K562 (cell line): ENCODE measurements around the gene IBTK. TPM values are rescaled to one million over a fixed set of nuclear protein-coding genes. Genes with fewer than 3 reads are reported as not detected.
A peak's percentile ranks its signal among the peaks of the same experiment; 100 is the strongest.

Source experiments
- ATAC-seq: fragments of 200-7000 bp; cut with Tn5 transposase; 3 replicates; pipeline ENCODE4 v1.9.1; 2020; ENCODE audit warnings: moderate library complexity
- BruUV-seq: library from RNA; stranded (reverse); fragments of 400-500 nt; replicated peaks from 2 replicates; lab custom pipeline; 2021; lab: Mats Ljungman, UMichigan
- CTCF ChIA-PET: fragments of 300-600 bp; formaldehyde crosslinking; extraction: SDS; loops from one replicate; lab custom pipeline; 2021; ENCODE audit warnings: low intra/inter-chr PET ratio; lab: Yijun Ruan, JAX
- POLR2A ChIA-PET: fragments of 300-600, 350-650 bp; sonication (Branson Sonifier 250); formaldehyde crosslinking; extraction: SDS; loops from one replicate; lab custom pipeline; 2021; ENCODE audit warnings: antibody characterized with exemption, inconsistent platforms; lab: Yijun Ruan, JAX
- DNase-seq, 4 experiments: peaks; one replicate each; pipeline versions ENCODE4 v3.0.0 to v3.0.0-alpha.2; 2011 to 2018; ENCODE audit warnings: low spot score in 3 of 4, mixed read lengths in 3 of 4; ENCODE audit errors: extremely low read depth in 1 of 4
- FAIRE-seq: peaks from 2 replicates; lab custom pipeline; 2011; peaks lifted over from hg19 to GRCh38; lab: Jason Lieb, UNC
- H2AFZ ChIP-seq: 2 replicates; pipeline ENCODE4 v1.6.0; 2011; ENCODE audit warnings: low read depth, low read length, control low read depth, inconsistent platforms
- H3K27ac ChIP-seq: fragments of 200-600 bp; 3 replicates; pipeline ENCODE4 v1.8.0; 2011; ENCODE audit warnings: low read depth, mild to moderate bottlenecking, control low read depth, inconsistent platforms, low read length, moderate library complexity, mixed read lengths; ENCODE audit errors: extremely low read depth
- H3K27me3 ChIP-seq, 2 experiments: fragments of 300-600 bp in 1 of 2; 2 replicates in 1 of 2; 3 replicates in 1 of 2; pipeline versions ENCODE4 v1.6.0 to v1.8.0; 2011; ENCODE audit warnings: inconsistent platforms in 2 of 2, low read length in 2 of 2, mild to moderate bottlenecking in 1 of 2, mixed read lengths in 1 of 2, moderate library complexity in 1 of 2; ENCODE audit not compliant: control insufficient read depth in 2 of 2, insufficient read depth in 2 of 2
- H3K36me3 ChIP-seq: fragments of 300-600 bp; 3 replicates; pipeline ENCODE4 v1.8.0; 2011; ENCODE audit warnings: mild to moderate bottlenecking, low read length, inconsistent platforms; ENCODE audit not compliant: control insufficient read depth, insufficient read depth
- H3K4me1 ChIP-seq, 2 experiments: fragments of 200-600 bp in 1 of 2; replicated peaks in 1 of 2; 2 replicates in 1 of 2; 3 replicates in 1 of 2; pipeline versions ENCODE4 v1.5.1 to v1.8.0; 2011; ENCODE audit warnings: inconsistent platforms in 2 of 2, low read length in 2 of 2, mild to moderate bottlenecking in 1 of 2, mixed read lengths in 1 of 2, moderate library complexity in 1 of 2; ENCODE audit not compliant: control insufficient read depth in 2 of 2, insufficient read depth in 2 of 2
- H3K4me2 ChIP-seq: 2 replicates; pipeline ENCODE4 v1.6.1; 2011; ENCODE audit warnings: low read length, control low read depth, inconsistent platforms, mixed read lengths; ENCODE audit not compliant: insufficient read depth
- H3K4me3 ChIP-seq: fragments of 200-600 bp; sonication (generic), shearing (Covaris generic); 2 replicates; pipeline ENCODE4 v1.5.1; 2016; ENCODE audit warnings: control low read depth, inconsistent platforms
- H3K79me2 ChIP-seq: fragments of 200-600 bp; 3 replicates; pipeline ENCODE4 v1.8.0; 2011; ENCODE audit warnings: low read length, inconsistent platforms; ENCODE audit not compliant: control insufficient read depth, insufficient read depth
- H3K9ac ChIP-seq, 2 experiments: 2 replicates each; pipeline versions ENCODE4 v1.6.0 to v1.6.1; 2011; ENCODE audit warnings: low read depth in 2 of 2, low read length in 2 of 2, control low read depth in 1 of 2, inconsistent platforms in 1 of 2, mild to moderate bottlenecking in 1 of 2, mixed read lengths in 1 of 2; ENCODE audit not compliant: insufficient read depth in 1 of 2
- H3K9me1 ChIP-seq: one replicate; pipeline ENCODE4 v1.6.0; 2011; ENCODE audit warnings: inconsistent platforms, mild to moderate bottlenecking, low read length, moderate library complexity; ENCODE audit not compliant: control insufficient read depth, insufficient read depth
- H3K9me3 ChIP-seq: replicated peaks from 2 replicates; pipeline ENCODE4 v1.5.1; 2011; ENCODE audit warnings: low read depth, low read length, inconsistent platforms; ENCODE audit not compliant: control insufficient read depth, insufficient read depth
- H4K20me1 ChIP-seq: replicated peaks from 2 replicates; pipeline ENCODE4 v1.6.1; 2011; ENCODE audit warnings: low read length, inconsistent platforms, mixed read lengths; ENCODE audit not compliant: control insufficient read depth, insufficient read depth
- ADNP ChIP-seq: fragments of 200-800 bp; sonication (Bioruptor generic); IDR thresholded peaks from 2 replicates; pipeline ENCODE4 v1.6.1; 2016; ENCODE audit warnings: missing genetic modification characterization, missing compliant biosample characterization
- ARHGAP35 ChIP-seq: fragments of 450-650 bp; IDR thresholded peaks from 2 replicates; pipeline ENCODE4 v1.6.1; 2018; ENCODE audit not compliant: partially characterized antibody
- ASH1L ChIP-seq: fragments of 450-650 bp; IDR thresholded peaks from 2 replicates; pipeline ENCODE4 v1.6.1; 2018; ENCODE audit warnings: borderline replicate concordance, mild to moderate bottlenecking, low read depth; ENCODE audit not compliant: partially characterized antibody
- CBX1 ChIP-seq: sonication (generic); IDR thresholded peaks from 2 replicates; pipeline ENCODE4 v1.6.1; 2016; ENCODE audit warnings: antibody characterized with exemption, low read depth, mild to moderate bottlenecking
- CCNT2 ChIP-seq: IDR thresholded peaks from 2 replicates; pipeline ENCODE4 v1.6.1; 2011; ENCODE audit warnings: borderline replicate concordance, low read depth, mild to moderate bottlenecking, moderate library complexity, mixed read lengths, low read length; ENCODE audit not compliant: insufficient read length; ENCODE audit errors: extremely low read depth
- EGR1 ChIP-seq: fragments of 450-650 bp; conservative IDR thresholded peaks from 2 replicates; pipeline ENCODE4 v1.6.1; 2017; ENCODE audit warnings: mild to moderate bottlenecking
- ELK1 ChIP-seq: sonication (generic); formaldehyde crosslinking; IDR thresholded peaks from 2 replicates; pipeline ENCODE4 v1.8.1; 2022; ENCODE audit warnings: missing genetic modification reagents
- HDGF ChIP-seq: fragments of 450-650 bp; IDR thresholded peaks from 2 replicates; pipeline ENCODE4 v1.6.1; 2016
- HES1 ChIP-seq: fragments of 450-650 bp; IDR thresholded peaks from 2 replicates; pipeline ENCODE4 v1.6.1; 2016; ENCODE audit warnings: low read depth, mild to moderate bottlenecking, moderate library complexity
- MYNN ChIP-seq, 2 experiments: sonication (generic); formaldehyde crosslinking in 1 of 2; IDR thresholded peaks; 2 replicates each; pipeline versions ENCODE4 v1.5.0 to v1.6.1; 2016 to 2020; ENCODE audit warnings: antibody characterized with exemption in 1 of 2, missing genetic modification reagents in 1 of 2
- SOX6 ChIP-seq: fragments of 450-650 bp; IDR thresholded peaks from 2 replicates; pipeline ENCODE4 v1.6.1; 2014; ENCODE audit warnings: mild to moderate bottlenecking
- TCF15 ChIP-seq: fragments of 250-450 bp; sonication (Bioruptor Pico); IDR thresholded peaks from 2 replicates; pipeline ENCODE4 v1.8.0; 2022; ENCODE audit warnings: moderate library complexity, mild to moderate bottlenecking, inconsistent platforms
- TSHZ1 ChIP-seq: fragments of 250-450 bp; sonication (Bioruptor Pico); IDR thresholded peaks from 2 replicates; pipeline ENCODE4 v1.4.0; 2020; ENCODE audit warnings: mild to moderate bottlenecking, moderate library complexity
- ZC3H8 ChIP-seq: fragments of 450-650 bp; IDR thresholded peaks from 2 replicates; pipeline ENCODE4 v1.6.1; 2017
- ZNF384 ChIP-seq: IDR thresholded peaks from 2 replicates; pipeline ENCODE4 v1.6.1; 2012; ENCODE audit warnings: low read depth, low read length, improper control_type of control experiment
- ZNF431 ChIP-seq: sonication (generic); formaldehyde crosslinking; IDR thresholded peaks from 2 replicates; pipeline ENCODE4 v1.8.0; 2022; ENCODE audit warnings: mild to moderate bottlenecking, missing genetic modification reagents
- ZNF707 ChIP-seq: fragments of 250-450 bp; sonication (Bioruptor Pico); conservative IDR thresholded peaks from 2 replicates; pipeline ENCODE4 v1.8.0; 2022; ENCODE audit warnings: inconsistent platforms, mild to moderate bottlenecking, moderate library complexity
- WGBS: fragments of 100-300 bp; shearing (Covaris generic); methylation state at CpG from one replicate; pipeline ENCODE4 v1.1.6; 2016; ENCODE audit warnings: low coverage, mixed read lengths; ENCODE audit not compliant: insufficient coverage; ENCODE audit errors: missing lambda C conversion rate; 5-methylcytosine and 5-hydroxymethylcytosine counted together
- in situ Hi-C: fragments of 300-500 bp; cut with MboI; formaldehyde crosslinking; loops from 4 replicates; pipeline ENCODE4 v1.15.0; 2018; ENCODE audit warnings: inconsistent platforms, mixed read lengths
- intact Hi-C: fragments of 100-400 bp; cut with micrococcal nuclease; formaldehyde crosslinking; loops from 2 replicates; pipeline ENCODE4 v1.14.2; 2022
- polyA plus RNA-seq, 8 experiments: library from polyadenylated mRNA; depleted of rRNA in 4 of 8; stranded (reverse) in 5 of 8; unstranded in 3 of 8; fragments of >200 nt; fragmentation: Nextera tagmentation in 2 of 8; fragmentation: Illumina TruSeq in 1 of 8; extraction: Ambion mirVana in 2 of 8; extraction: Trizol in 1 of 8; gene quantifications; 2 replicates each; pipeline versions ENCODE4 v1.2.1 to v1.2.3, GENCODE V29; 2011 to 2014; ENCODE audit warnings: inconsistent platforms in 1 of 8, missing spikeins in 1 of 8
- total RNA-seq, 7 experiments: library from RNA; depleted of rRNA in 6 of 7; stranded (reverse); fragments of >200 nt in 6 of 7; fragmentation: Illumina TruSeq in 2 of 7; extraction: Trizol in 2 of 7; gene quantifications; 2 replicates each; pipeline versions ENCODE4 v1.2.1 to v1.2.3, GENCODE V29; 2011 to 2021; ENCODE audit warnings: low replicate concordance in 1 of 7

IBTK gene
- total and polyA plus RNA-seq, 9 of the 15 experiments (the other 6 are each of a cell fraction or from before 2014, with no cell fraction given), result 13.2 to 36.4 (median 21.8) TPM

GRCh38 chr6:82246370-82246769, 1.2 kb downstream of the IBTK start:
- Histone ChIP-seq H3K9ac (peak overlapping the region; percentile 2 to 87; a peak in 3 of 4 replicates), H4K20me1 (no peaks in the 10 kb centered on the region), H3K9me3 (0 out of 2 replicates have a peak, but pooled peaks cover 1% of the 10 kb centered on the region), H3K4me3 (peak overlapping the region; percentile 83), H3K27me3 (no peaks in the 10 kb centered on the region), H3K4me2 (peak overlapping the region; percentile 97), H3K36me3 (peaks cover 16% of the 10 kb centered on the region; the same call in 2 of the 3 replicates), H2AFZ (peak overlapping the region; percentile 92), H3K4me1 (peaks cover 12 to 14% of the 10 kb centered on the region in 2 experiments; a peak in 4 of 5 replicates), H3K79me2 (peaks cover 59% of the 10 kb centered on the region), H3K9me1 (no peaks in the 10 kb centered on the region), H3K27ac (peak overlapping the region; percentile 97; the same call in 1 of the 3 replicates)
- FAIRE-seq, result no peak
- ATAC-seq, result 0 out of 3 replicates have a peak, but pooled peaks have one; percentile 6
- BruUV-seq, result no TSS peak
- intact Hi-C loops (loop anchor here (5.0 kb wide), 1 partner anchor 39 kb away; no protein-coding TSS in a partner anchor), in situ Hi-C loops (loop anchor here (25.0 kb wide), 1 partner anchor 941 kb away; the partner anchor contains the start of genes PGM3 and RWDD2A)
- 8% methylated on average over 6 of the region's 12 CpGs for WGBS
- POLR2A ChIA-PET, result interaction anchor here (0.8 to 1.4 kb wide), 3 partner anchors 25 to 925 kb away, joined by 3 read pairs; no protein-coding TSS in a partner anchor
- CTCF ChIA-PET, result no interaction called here
- DNase-seq, result peak in 1 of 4 experiments; percentile 12
- TF ChIP-seq HES1 (no peak), TCF15 (CRISPR knock-in tag) (no peak), ZNF431 (CRISPR knock-in tag) (no peak), HDGF (no peak), ASH1L (no peak), ADNP (tag) (peak; percentile 16; the same call in 1 of the 2 replicates), ARHGAP35 (no peak), EGR1 (peak; percentile 44; the same call in 1 of the 2 replicates), CBX1 (no peak), ELK1 (no peak), SOX6 (no peak), ZC3H8 (no peak), MYNN (IDR thresholded peaks at IDR 0.05) (no peak), MYNN (CRISPR knock-in tag; IDR thresholded peaks at IDR 0.05) (no peak), CCNT2 (no peak), ZNF707 (CRISPR knock-in tag) (no peak), ZNF384 (peak; percentile 37; the same call in 1 of the 2 replicates), TSHZ1 (CRISPR knock-in tag) (no peak)
